HG03103 (cell line): Measurements from ENCODE around the gene ARMS2.

Experiments
- ATAC-seq: cut with Tn5 transposase; IDR thresholded peaks from one replicate; pipeline ENCODE4 v1.9.1; 2021; ENCODE audit warnings: low read depth; ENCODE audit not compliant: unreplicated experiment

The ARMS2 gene, protein sequence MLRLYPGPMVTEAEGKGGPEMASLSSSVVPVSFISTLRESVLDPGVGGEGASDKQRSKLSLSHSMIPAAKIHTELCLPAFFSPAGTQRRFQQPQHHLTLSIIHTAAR

GRCh38 chr10:122454603-122455080 lies at the start of gene ARMS2:
Gene ARMS2 (plus strand): TSS chr10:122454653. CDS start chr10:122454728, 75 bp downstream.
- no peak for ATAC-seq

DNA sequence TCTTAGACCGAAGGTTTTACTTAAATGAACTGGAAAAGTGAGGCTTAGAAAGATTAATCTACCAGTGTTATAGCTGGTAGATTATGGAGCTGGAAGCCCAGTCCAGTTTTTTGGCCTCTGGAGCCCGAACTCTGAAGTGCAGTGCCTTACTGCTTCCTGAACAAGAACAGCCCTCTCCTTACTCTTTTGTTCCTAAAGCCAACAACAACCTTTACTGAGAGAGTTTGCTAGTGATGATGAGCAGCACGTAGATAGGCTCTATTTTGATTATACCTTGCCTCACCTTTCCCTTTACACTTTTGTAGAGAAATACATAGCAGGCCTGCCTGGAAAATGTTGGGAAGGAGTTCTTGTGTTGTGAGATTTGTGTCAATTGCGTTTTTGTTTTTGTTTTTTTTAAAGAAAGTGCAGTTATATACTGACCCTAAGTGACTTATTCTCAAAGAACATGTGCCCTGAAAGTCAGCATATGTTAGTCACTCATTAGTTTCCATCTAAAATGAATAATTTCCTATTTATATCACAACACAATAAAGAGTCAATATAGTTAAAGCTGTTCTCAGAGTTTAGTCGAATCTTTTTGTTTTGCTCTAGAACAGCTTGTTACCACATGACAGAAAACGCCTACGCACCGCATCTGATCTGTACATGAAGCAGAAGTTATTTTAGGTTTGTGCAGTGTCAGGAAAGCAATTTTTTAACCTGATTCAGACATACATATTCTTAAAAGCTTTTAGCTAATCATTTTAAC lies 46.9 kb upstream of the ARMS2 start:
- no peak for ATAC-seq

- no peak for ATAC-seq
Measured at GRCh38 chr10:122413327-122413726, 41.1 kb upstream of the ARMS2 start.

DNA sequence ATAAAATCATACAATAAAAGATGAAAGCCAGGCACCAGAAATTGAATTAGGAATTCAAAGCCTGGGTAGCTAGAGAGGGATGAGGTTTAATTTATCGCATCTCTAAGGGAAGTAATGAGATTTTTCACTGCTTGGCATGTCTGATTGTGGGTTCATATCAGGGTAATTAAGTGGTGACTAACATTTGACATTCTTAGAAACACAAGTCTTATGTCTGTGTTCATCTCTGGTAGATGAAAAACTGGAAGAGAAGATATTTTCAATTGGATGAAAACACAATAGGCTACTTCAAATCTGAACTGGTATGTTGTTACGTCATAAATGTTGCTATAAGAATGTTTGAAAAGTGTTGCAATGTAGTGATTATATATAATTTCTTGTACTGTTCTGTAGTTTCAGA lies 36.8 kb upstream of the ARMS2 start:
- no peak for ATAC-seq

GRCh38 chr10:122419016-122419415 lies 35.4 kb upstream of the ARMS2 start:
- no peak for ATAC-seq

- ATAC-seq: no peak
Measured at GRCh38 chr10:122419876-122420623, 34.4 kb upstream of the ARMS2 start.

DNA sequence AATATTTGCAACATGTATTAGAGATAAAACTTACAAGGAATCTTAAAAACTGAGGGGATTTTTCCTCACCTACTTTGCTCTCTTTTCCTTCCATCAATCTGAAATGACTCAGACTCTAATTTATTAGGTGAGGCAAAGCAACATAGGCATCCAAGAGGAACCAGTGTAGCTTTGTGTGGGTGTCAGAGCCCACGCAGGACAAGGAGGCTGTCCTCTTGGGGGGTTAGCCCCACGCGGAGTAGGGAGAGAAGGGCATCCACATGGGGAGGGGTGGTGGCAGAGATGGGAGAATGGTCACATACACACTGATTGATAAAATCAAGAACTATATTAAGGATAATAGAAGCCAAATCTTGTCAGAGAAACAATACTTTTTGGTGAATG lies 33.8 kb upstream of the ARMS2 start:
- ATAC-seq: no peak

- no peak for ATAC-seq
Measured at GRCh38 chr10:122421054-122421625, 33.3 kb upstream of the ARMS2 start.

GRCh38 chr10:122421742-122422141 lies 32.7 kb upstream of the ARMS2 start:
- no peak for ATAC-seq

GRCh38 chr10:122422266-122422989 lies 32.0 kb upstream of the ARMS2 start:
- ATAC-seq: no peak

- ATAC-seq: no peak
Measured at GRCh38 chr10:122424059-122424458, 30.4 kb upstream of the ARMS2 start.

GRCh38 chr10:122426829-122427228 lies 27.6 kb upstream of the ARMS2 start:
- ATAC-seq: no peak

- no peak for ATAC-seq
Measured at GRCh38 chr10:122427280-122427679, 27.2 kb upstream of the ARMS2 start.

DNA sequence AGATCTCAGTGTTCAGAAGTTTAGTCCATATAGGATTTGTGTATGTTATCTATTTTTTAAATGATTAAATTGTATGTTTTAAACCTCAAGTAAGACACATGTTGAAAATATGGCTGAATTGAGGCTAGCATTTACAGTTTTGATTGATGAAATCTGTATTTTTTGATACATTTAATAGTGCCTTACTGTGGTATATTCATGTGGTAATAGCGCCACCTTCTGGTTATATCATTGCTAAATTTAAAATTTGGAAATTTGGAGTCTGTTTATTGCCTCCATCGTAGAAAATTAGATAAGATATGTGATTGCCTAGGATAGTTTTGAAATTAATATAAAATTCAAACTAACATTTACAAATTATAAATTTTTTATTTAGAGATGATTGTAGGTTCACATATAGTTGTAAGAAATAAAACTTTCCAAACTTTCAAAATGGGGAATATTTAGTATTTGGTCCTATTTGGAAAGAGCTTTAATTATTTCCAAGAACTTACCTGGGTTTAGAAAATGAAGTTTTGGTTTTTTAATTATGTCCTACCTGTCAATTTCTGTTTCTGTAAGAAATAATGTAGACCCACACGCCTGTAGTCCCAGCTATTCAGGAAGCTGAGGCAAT lies 19.1 kb upstream of the ARMS2 start:
- ATAC-seq: no peak

- no peak for ATAC-seq
Measured at GRCh38 chr10:122441961-122442360, 12.5 kb upstream of the ARMS2 start.

GRCh38 chr10:122445469-122445868 lies 9.0 kb upstream of the ARMS2 start:
- ATAC-seq: no peak

DNA sequence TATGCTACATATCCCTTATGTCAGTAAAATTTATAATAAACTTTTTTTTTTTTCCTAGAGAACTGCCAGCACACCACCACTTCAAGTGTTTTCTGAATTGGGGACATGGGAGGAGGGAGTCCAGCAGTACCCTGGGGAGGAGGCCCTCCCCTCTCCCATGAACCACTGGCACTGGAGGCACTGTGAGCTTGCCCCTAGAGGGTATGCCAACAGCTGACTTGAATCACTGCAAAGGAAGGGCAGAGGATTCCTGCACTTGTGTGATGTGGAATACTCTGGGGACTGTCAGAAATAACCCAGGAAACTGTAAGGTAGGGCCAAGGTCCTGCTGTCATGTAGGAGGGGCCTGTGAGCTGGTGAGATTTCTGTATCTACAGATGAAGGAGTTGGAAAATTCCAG lies 8.5 kb upstream of the ARMS2 start:
- ATAC-seq: no peak

DNA sequence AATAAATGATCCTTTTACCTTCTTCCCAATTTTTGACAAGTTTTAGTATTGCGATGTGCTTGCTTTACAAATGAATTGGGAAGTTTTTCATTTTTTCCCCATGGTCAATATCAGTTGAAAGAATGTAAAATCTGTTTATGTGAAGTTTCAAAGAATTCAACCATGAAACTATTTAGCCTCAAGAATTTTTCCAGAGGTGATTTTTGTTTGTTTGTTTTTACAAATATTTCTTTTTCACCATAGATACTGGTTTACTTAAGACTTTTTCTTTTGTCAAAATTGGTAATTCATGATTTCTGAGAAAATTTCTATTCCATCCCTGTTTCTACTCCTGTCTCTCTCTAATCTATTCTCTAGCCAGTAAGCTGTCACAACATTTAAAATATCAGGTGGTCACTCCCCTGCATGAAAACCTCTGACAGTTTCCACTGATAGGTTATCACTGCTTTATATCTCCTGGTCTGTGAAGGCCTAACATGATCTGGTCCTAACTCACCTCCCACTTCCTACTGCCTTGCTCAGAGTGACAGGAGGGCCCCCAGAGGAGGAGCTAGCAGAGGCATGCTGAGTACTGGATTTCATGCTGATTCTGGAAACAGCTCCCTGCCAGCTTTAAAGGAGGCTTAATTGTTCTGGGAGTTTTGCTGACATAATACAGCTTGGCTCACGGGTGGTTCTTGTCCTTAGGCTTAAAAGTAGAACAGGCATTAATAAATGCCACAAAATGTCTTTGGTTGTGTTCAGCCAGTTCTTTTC lies 7.6 kb upstream of the ARMS2 start:
- ATAC-seq: no peak

- ATAC-seq: no peak
Measured at GRCh38 chr10:122448600-122448999, 5.9 kb upstream of the ARMS2 start.

DNA sequence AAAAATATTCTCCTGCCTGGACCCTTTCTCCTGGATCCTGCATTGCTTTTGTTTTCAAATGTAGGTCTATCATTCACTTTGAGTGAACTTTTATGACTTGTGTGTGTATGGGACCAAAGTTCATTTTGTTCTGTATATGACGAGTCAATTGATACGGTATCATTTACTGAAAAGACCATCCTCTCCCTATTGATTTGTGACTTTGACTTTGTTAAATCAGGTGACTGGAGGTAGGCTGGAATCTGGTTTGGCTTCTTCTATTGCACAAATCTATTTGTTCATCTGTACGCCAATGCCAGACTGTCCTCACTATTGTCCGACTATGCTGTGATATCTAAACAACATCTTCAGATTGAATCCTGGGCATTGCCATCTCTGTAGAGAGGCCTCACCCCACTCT lies 5.3 kb upstream of the ARMS2 start:
- ATAC-seq: no peak
